ENCODE results near the gene SNAPC2.

Gene SNAPC2

DNA sequence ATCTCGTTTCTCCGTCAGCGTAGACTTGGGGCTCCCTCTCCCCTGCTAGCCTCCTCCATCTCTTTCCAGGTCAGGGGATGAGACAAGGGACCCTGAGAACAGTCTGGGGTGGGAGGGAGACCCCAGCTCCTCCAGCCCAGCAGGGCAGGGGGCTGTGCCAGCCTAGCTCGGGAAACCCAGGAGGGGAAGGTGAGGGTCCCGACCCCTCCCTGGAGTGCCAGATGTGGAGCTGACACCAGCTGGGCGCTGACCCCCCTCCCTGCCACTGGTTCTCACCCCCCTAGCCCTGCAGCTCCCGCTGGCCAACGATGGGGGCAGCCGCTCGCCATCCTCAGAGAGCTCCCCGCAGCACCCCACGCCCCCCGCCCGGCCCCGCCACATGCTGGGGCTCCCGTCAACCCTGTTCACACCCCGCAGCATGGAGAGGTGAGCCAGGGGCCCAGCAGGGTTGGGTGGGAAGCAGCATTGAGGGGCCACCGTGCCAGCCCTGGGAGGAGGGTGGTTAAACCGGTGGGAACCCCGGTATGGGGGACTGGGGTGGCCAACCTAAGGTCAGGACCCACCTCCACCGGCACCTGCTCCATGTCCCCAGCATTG, 10.6 kb upstream of the SNAPC2 start:
- no peaks in the 10 kb centered on the region for H3K9me3 ChIP-seq (ENCODE audit: control extremely low read depth in 1 of 5, control insufficient read depth in 4 of 5, insufficient read depth in 2 of 5, low read depth in 1 of 5, low read length in 4 of 5)
- CTCF ChIA-PET = interaction anchor here (4.3 kb wide), 1 partner anchor 10 kb away, joined by 16 read pairs; the partner anchor contains the start of gene SNAPC2
- DNase-seq = no peak
- POLR2A ChIA-PET = no interaction called here
- no peak overlapping the region for H3K4me3 ChIP-seq (ENCODE audit: control insufficient read depth in 1 of 7, extremely low read depth in 1 of 7, insufficient read depth in 4 of 7, low read depth in 2 of 7, low read length in 6 of 7)
- no peak overlapping the region for H3K27ac ChIP-seq (ENCODE audit: insufficient read depth in 1 of 2, low read depth in 1 of 2, low read length in 2 of 2, poor library complexity in 1 of 2, severe bottlenecking in 2 of 2)
- peaks cover 0 to 7% (median 2%) of the 10 kb centered on the region in 5 experiments for H3K27me3 ChIP-seq (replicated peaks in 2 of 5; ENCODE audit: control insufficient read depth in 4 of 5, insufficient read depth in 5 of 5, low read length in 4 of 5)
- WGBS (ENCODE audit: insufficient coverage) = 93% methylated on average over 7 of the region's 21 CpGs
- H3K4me1 ChIP-seq (ENCODE audit: control extremely low read depth in 1 of 4, control insufficient read depth in 4 of 4, insufficient read depth in 4 of 4, low read length in 3 of 4) = peaks cover 0 to 9% (median 7%) of the 10 kb centered on the region in 4 experiments
- H3K36me3 ChIP-seq (ENCODE audit: control insufficient read depth in 4 of 4, insufficient read depth in 4 of 4, low read length in 3 of 4) = peaks cover 8 to 52% (median 33%) of the 10 kb centered on the region in 4 experiments

DNA sequence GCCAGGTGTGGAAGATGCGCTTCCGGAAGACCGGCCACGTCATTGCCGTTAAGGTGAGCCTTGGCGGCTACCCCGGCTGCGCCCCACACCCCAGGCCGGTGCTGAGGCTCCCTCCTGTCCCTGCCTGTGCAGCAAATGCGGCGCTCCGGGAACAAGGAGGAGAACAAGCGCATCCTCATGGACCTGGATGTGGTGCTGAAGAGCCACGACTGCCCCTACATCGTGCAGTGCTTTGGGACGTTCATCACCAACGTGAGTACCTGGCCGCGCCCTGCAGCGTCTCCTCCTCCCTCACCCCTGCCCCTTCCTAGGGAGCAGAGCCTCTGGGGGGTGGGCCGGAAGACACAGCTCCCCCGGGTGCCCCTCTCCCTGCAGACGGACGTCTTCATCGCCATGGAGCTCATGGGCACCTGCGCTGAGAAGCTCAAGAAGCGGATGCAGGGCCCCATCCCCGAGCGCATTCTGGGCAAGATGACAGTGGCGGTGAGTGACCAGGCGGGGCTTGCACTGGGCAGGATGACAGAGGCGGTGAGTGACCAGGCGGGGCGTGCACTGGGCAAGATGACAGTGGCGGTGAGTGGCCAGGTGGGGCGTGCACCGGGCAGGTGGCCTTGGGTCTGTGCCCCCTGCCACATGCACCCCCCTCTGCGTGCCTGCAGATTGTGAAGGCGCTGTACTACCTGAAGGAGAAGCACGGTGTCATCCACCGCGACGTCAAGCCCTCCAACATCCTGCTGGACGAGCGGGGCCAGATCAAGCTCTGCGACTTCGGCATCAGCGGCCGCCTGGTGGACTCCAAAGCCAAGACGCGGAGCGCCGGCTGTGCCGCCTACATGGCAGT, 9.6 kb upstream of the SNAPC2 start:
- H3K27ac ChIP-seq (ENCODE audit: insufficient read depth in 1 of 2, low read depth in 1 of 2, low read length in 2 of 2, poor library complexity in 1 of 2, severe bottlenecking in 2 of 2) = no peak overlapping the region
- peaks cover 8 to 52% (median 33%) of the 10 kb centered on the region in 4 experiments for H3K36me3 ChIP-seq (ENCODE audit: control insufficient read depth in 4 of 4, insufficient read depth in 4 of 4, low read length in 3 of 4)
- ChIA-PET POLR2A (no interaction called here), CTCF (interaction anchor here (1.9 to 4.3 kb wide), 3 partner anchors 9 to 41 kb away, joined by 7 to 16 read pairs (median 12); partner anchors contain the start of gene SNAPC2)
- no peak for DNase-seq
- H3K9me3 ChIP-seq (ENCODE audit: control extremely low read depth in 1 of 5, control insufficient read depth in 4 of 5, insufficient read depth in 2 of 5, low read depth in 1 of 5, low read length in 4 of 5) = no peaks in the 10 kb centered on the region
- no peak overlapping the region for H3K4me3 ChIP-seq (ENCODE audit: control insufficient read depth in 1 of 7, extremely low read depth in 1 of 7, insufficient read depth in 4 of 7, low read depth in 2 of 7, low read length in 6 of 7)
- peaks cover 0 to 16% (median 5%) of the 10 kb centered on the region in 5 experiments for H3K27me3 ChIP-seq (replicated peaks in 2 of 5; ENCODE audit: control insufficient read depth in 4 of 5, insufficient read depth in 5 of 5, low read length in 4 of 5)
- peaks cover 0 to 4% (median 2%) of the 10 kb centered on the region in 4 experiments for H3K4me1 ChIP-seq (ENCODE audit: control extremely low read depth in 1 of 4, control insufficient read depth in 4 of 4, insufficient read depth in 4 of 4, low read length in 3 of 4)
- WGBS (ENCODE audit: insufficient coverage) = 97% methylated on average over 37 of the region's 54 CpGs

DNA sequence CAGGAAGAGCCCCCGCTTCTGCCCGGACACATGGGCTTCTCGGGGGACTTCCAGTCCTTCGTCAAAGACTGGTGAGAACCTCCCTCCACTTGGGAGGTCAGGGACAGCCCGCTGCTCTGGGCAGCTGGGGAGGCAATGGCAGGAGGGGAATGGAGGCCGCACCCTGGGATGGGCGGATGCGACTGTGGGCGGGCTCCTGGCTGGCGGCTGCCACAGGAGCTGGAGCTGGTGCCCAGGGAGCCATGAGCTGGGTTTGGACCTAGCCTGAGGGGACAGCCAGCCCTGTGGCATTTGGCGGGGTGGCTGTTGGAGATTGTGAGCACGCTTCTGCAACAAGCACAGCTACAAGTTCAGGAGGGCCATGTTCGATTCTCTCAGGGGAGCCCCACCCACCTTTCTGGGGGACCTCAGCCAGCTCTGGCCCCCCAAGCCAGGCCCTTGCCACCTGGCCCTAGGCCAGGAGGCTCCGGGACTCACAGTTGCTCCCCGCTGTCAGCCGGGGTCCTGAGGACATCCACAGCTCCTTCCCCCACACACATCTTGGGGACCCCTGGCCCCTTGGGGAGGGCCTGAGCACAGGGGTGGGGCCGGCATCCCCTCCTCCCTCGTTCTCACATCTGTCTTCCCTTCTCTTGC, 8.5 kb upstream of the SNAPC2 start:
- ChIA-PET POLR2A (no interaction called here), CTCF (interaction anchor here (1.1 to 3.4 kb wide), 3 partner anchors 8 to 43 kb away, joined by 3 to 12 read pairs (median 7); partner anchors contain the start of gene SNAPC2)
- Histone ChIP-seq H3K4me1 (ENCODE audit: control extremely low read depth in 1 of 4, control insufficient read depth in 4 of 4, insufficient read depth in 4 of 4, low read length in 3 of 4) (peaks cover 0 to 15% (median 12%) of the 10 kb centered on the region in 4 experiments), H3K27me3 (replicated peaks in 2 of 5; ENCODE audit: control insufficient read depth in 4 of 5, insufficient read depth in 5 of 5, low read length in 4 of 5) (peaks cover 0 to 27% (median 6%) of the 10 kb centered on the region in 5 experiments), H3K36me3 (ENCODE audit: control insufficient read depth in 4 of 4, insufficient read depth in 4 of 4, low read length in 3 of 4) (peaks cover 8 to 50% (median 31%) of the 10 kb centered on the region in 4 experiments), H3K9me3 (ENCODE audit: control extremely low read depth in 1 of 5, control insufficient read depth in 4 of 5, insufficient read depth in 2 of 5, low read depth in 1 of 5, low read length in 4 of 5) (no peaks in the 10 kb centered on the region), H3K4me3 (ENCODE audit: control insufficient read depth in 1 of 7, extremely low read depth in 1 of 7, insufficient read depth in 4 of 7, low read depth in 2 of 7, low read length in 6 of 7) (no peak overlapping the region), H3K27ac (ENCODE audit: insufficient read depth in 1 of 2, low read depth in 1 of 2, low read length in 2 of 2, poor library complexity in 1 of 2, severe bottlenecking in 2 of 2) (no peak overlapping the region)
- DNase-seq = no peak
- WGBS (ENCODE audit: insufficient coverage) = over 99% methylated on average over 14 of the region's 18 CpGs

DNA sequence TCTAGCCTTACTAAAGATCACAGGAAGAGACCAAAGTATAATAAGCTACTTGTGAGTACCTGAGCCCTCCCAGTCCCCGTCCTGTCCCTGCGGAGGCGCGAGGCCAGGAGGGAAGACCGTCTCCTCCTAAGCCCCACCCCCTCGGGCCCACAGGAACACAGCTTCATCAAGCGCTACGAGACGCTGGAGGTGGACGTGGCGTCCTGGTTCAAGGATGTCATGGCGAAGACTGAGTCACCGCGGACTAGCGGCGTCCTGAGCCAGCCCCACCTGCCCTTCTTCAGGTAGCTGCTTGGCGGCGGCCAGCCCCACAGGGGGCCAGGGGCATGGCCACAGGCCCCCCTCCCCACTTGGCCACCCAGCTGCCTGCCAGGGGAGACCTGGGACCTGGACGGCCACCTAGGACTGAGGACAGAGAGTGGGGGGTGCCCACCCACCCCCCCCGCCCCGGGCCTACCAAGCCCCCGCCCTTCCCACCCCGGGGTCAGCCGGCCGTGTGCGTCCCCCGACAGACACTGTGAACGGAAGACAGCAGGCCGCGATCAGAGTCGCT, 7.9 kb upstream of the SNAPC2 start:
- DNase-seq = no peak
- no peak overlapping the region for H3K4me3 ChIP-seq (ENCODE audit: control insufficient read depth in 1 of 7, extremely low read depth in 1 of 7, insufficient read depth in 4 of 7, low read depth in 2 of 7, low read length in 6 of 7)
- peaks cover 0 to 33% (median 8%) of the 10 kb centered on the region in 5 experiments for H3K27me3 ChIP-seq (replicated peaks in 2 of 5; ENCODE audit: control insufficient read depth in 4 of 5, insufficient read depth in 5 of 5, low read length in 4 of 5)
- H3K27ac ChIP-seq (ENCODE audit: insufficient read depth in 1 of 2, low read depth in 1 of 2, low read length in 2 of 2, poor library complexity in 1 of 2, severe bottlenecking in 2 of 2) = no peak overlapping the region
- H3K36me3 ChIP-seq (ENCODE audit: control insufficient read depth in 4 of 4, insufficient read depth in 4 of 4, low read length in 3 of 4) = peaks cover 8 to 48% (median 30%) of the 10 kb centered on the region in 4 experiments
- CTCF ChIA-PET = interaction anchor here (1.1 to 3.4 kb wide), 3 partner anchors 8 to 43 kb away, joined by 3 to 12 read pairs (median 7); partner anchors contain the start of gene SNAPC2
- POLR2A ChIA-PET = no interaction called here
- WGBS (ENCODE audit: insufficient coverage) = 97% methylated on average over 18 of the region's 31 CpGs
- no peaks in the 10 kb centered on the region for H3K9me3 ChIP-seq (ENCODE audit: control extremely low read depth in 1 of 5, control insufficient read depth in 4 of 5, insufficient read depth in 2 of 5, low read depth in 1 of 5, low read length in 4 of 5)
- H3K4me1 ChIP-seq (ENCODE audit: control extremely low read depth in 1 of 4, control insufficient read depth in 4 of 4, insufficient read depth in 4 of 4, low read length in 3 of 4) = peaks cover 0 to 20% (median 18%) of the 10 kb centered on the region in 4 experiments

DNA sequence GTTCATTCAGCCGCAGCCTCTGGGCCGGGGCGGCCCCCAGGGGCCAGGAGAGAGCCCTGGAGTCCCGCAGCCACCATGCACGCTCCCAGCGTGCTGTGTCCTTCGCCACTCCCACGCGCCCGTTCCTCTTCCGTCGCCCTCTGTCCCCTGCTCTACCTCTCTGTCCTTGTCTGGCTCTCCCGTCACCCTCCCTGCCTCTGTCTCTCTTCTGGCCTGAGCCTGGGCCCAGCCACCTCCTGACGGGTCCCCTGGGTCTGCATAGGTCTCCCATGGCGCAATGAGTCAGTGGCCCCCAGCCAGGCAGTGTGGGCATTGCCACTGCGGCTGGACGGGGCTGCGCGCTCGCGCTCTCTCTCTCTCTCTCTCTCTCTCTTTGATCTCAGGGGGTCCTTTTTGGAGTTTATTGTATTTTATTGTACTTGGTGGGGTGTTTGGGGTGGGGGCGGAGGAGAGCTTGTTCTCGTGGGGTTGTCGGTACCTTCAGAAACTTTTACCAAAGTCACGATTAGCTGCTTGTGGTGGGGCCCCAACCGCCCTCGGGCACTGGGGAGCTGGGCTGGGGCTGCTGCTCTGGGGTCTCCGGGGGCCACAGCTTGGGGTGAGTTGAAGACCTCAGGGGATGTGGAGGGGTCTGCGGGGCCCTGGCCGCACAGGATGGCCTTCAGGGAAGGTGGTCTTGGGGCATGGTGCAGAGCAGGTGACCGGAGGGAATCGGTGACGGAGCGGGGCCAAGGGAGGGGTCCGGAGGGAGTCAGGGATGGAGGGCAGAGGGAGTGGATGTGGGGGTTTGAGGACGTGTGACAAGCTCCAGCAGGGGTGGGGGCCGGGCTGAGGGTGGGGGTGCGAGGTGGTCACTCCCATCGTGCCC, 7.2 kb upstream of the SNAPC2 start:
- 94% methylated on average over 31 of the region's 39 CpGs for WGBS (ENCODE audit: insufficient coverage)
- Histone ChIP-seq H3K27ac (ENCODE audit: insufficient read depth in 1 of 2, low read depth in 1 of 2, low read length in 2 of 2, poor library complexity in 1 of 2, severe bottlenecking in 2 of 2) (no peak overlapping the region), H3K27me3 (replicated peaks in 2 of 5; ENCODE audit: control insufficient read depth in 4 of 5, insufficient read depth in 5 of 5, low read length in 4 of 5) (peaks cover 0 to 40% (median 8%) of the 10 kb centered on the region in 5 experiments), H3K4me3 (ENCODE audit: control insufficient read depth in 1 of 7, extremely low read depth in 1 of 7, insufficient read depth in 4 of 7, low read depth in 2 of 7, low read length in 6 of 7) (no peak overlapping the region), H3K9me3 (ENCODE audit: control extremely low read depth in 1 of 5, control insufficient read depth in 4 of 5, insufficient read depth in 2 of 5, low read depth in 1 of 5, low read length in 4 of 5) (no peaks in the 10 kb centered on the region), H3K36me3 (ENCODE audit: control insufficient read depth in 4 of 4, insufficient read depth in 4 of 4, low read length in 3 of 4) (peaks cover 8 to 42% (median 28%) of the 10 kb centered on the region in 4 experiments), H3K4me1 (ENCODE audit: control extremely low read depth in 1 of 4, control insufficient read depth in 4 of 4, insufficient read depth in 4 of 4, low read length in 3 of 4) (peaks cover 0 to 28% (median 25%) of the 10 kb centered on the region in 4 experiments)
- ChIA-PET POLR2A (no interaction called here), CTCF (interaction anchor here (0.9 to 3.4 kb wide), 2 partner anchors 16 to 44 kb away, joined by 4 to 12 read pairs; no protein-coding TSS in a partner anchor)
- DNase-seq = no peak

DNA sequence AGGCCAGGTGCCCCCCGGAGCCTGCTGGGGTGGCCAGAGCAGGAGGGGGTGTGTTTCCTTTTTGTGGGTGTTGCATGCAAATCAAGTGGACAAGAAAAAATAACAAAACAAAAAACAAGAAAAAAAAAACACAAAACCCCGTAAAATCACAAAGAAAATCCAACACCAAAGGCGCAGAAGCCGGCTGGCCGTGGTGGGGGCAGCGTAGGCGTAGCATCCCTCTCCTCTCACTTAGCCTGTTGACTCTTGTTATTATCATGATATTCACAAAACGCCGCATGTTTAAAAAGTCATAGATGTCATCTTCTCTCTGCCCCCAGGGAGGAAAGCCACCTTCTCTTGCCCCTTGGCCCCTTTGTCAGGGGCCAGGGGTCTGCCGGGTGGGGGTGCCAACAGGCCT, 6.5 kb upstream of the SNAPC2 start:
- 100% methylated on average over 8 of the region's 10 CpGs for WGBS (ENCODE audit: insufficient coverage)
- no peak for DNase-seq
- CTCF ChIA-PET = interaction anchor here (3.4 kb wide), 1 partner anchor 45 kb away, joined by 12 read pairs; no protein-coding TSS in a partner anchor
- no peaks in the 10 kb centered on the region for H3K9me3 ChIP-seq (ENCODE audit: control extremely low read depth in 1 of 5, control insufficient read depth in 4 of 5, insufficient read depth in 2 of 5, low read depth in 1 of 5, low read length in 4 of 5)
- peaks cover 0 to 29% (median 26%) of the 10 kb centered on the region in 4 experiments for H3K4me1 ChIP-seq (ENCODE audit: control extremely low read depth in 1 of 4, control insufficient read depth in 4 of 4, insufficient read depth in 4 of 4, low read length in 3 of 4)
- H3K4me3 ChIP-seq (ENCODE audit: control insufficient read depth in 1 of 7, extremely low read depth in 1 of 7, insufficient read depth in 4 of 7, low read depth in 2 of 7, low read length in 6 of 7) = no peak overlapping the region
- no peak overlapping the region for H3K27ac ChIP-seq (ENCODE audit: insufficient read depth in 1 of 2, low read depth in 1 of 2, low read length in 2 of 2, poor library complexity in 1 of 2, severe bottlenecking in 2 of 2)
- peaks cover 0 to 46% (median 13%) of the 10 kb centered on the region in 5 experiments for H3K27me3 ChIP-seq (replicated peaks in 2 of 5; ENCODE audit: control insufficient read depth in 4 of 5, insufficient read depth in 5 of 5, low read length in 4 of 5)
- peaks cover 8 to 38% (median 28%) of the 10 kb centered on the region in 4 experiments for H3K36me3 ChIP-seq (ENCODE audit: control insufficient read depth in 4 of 4, insufficient read depth in 4 of 4, low read length in 3 of 4)
- POLR2A ChIA-PET = no interaction called here

Measured in common myeloid progenitor, CD34-positive (primary cell).